ENCODE data around the gene NOTUM. TPM values are rescaled to one million over a fixed set of nuclear protein-coding genes. Genes with fewer than 3 reads are reported as not detected.

NOTUM gene
- total RNA-seq, 4 donors from 2014 or later, result not detected

- TF ChIP-seq CTCF (IDR thresholded peaks at IDR 0.05; ENCODE audit: low read depth), result no peak
Observed at GRCh38 chr17:81902653-81903414, 58.2 kb downstream of the NOTUM start.

Other genes starting within 250 kb of the NOTUM start
- 10 to 100 TPM in 3 of 4 donors, 1 to 10 TPM in 1; 4.9 to 59.5 (median 15.9) TPM for gene SLC25A10, start 248.9 kb downstream of the NOTUM start, total RNA-seq
- under 1 TPM in 1 of 4 donors, not detected in 3; 0.38 TPM for gene GCGR, start 157.0 kb downstream of the NOTUM start, total RNA-seq
- 10 to 100 TPM; 26.6 to 78.7 (median 54.8) TPM for gene MCRIP1, start 127.9 kb downstream of the NOTUM start, total RNA-seq
- not detected for gene PPP1R27, start 126.1 kb downstream of the NOTUM start, total RNA-seq
- 100 to 1,000 TPM; 289 to 508 (median 447) TPM for gene P4HB, start 100.7 kb downstream of the NOTUM start, total RNA-seq
- gene ARHGDIA, start 89.8 kb downstream of the NOTUM start, total RNA-seq, result 100 to 1,000 TPM; 116 to 235 (median 167) TPM
- 10 to 100 TPM; 25.4 to 38.8 (median 32.4) TPM for gene ALYREF, start 69.6 kb downstream of the NOTUM start, total RNA-seq
- 100 to 1,000 TPM in 3 of 4 donors, 10 to 100 TPM in 1; 88.4 to 132 (median 120) TPM for gene ANAPC11, start 69.5 kb downstream of the NOTUM start, total RNA-seq
- gene NPB, start 58.9 kb downstream of the NOTUM start, total RNA-seq, result under 1 TPM in 2 of 4 donors, not detected in 2; 0.17 to 0.22 TPM
- 100 to 1,000 TPM in 1 of 4 donors, 10 to 100 TPM in 3; 23.8 to 130 (median 39.7) TPM for gene PCYT2, start 49.8 kb downstream of the NOTUM start, total RNA-seq
- 10 to 100 TPM in 3 of 4 donors, 1 to 10 TPM in 1; 7.5 to 22.0 (median 15.5) TPM for gene SIRT7, start 43.0 kb downstream of the NOTUM start, total RNA-seq
- 10 to 100 TPM in 3 of 4 donors, 1 to 10 TPM in 1; 9.8 to 20.0 (median 15.0) TPM for gene MAFG, start 33.5 kb downstream of the NOTUM start, total RNA-seq
- 1 to 10 TPM in 2 of 4 donors, under 1 TPM in 2; 0.34 to 3.1 (median 1.5) TPM for gene PYCR1, start 23.9 kb downstream of the NOTUM start, total RNA-seq
- gene MYADML2, start 14.0 kb downstream of the NOTUM start, total RNA-seq, result not detected
- gene ASPSCR1, start 16.4 kb upstream of the NOTUM start, total RNA-seq, result 10 to 100 TPM in 3 of 4 donors, 1 to 10 TPM in 1; 8.2 to 30.1 (median 18.1) TPM
- 10 to 100 TPM; 46.0 to 74.0 (median 57.5) TPM for gene CENPX, start 61.7 kb upstream of the NOTUM start, total RNA-seq
- gene LRRC45, start 62.1 kb upstream of the NOTUM start, total RNA-seq, result 10 to 100 TPM in 2 of 4 donors, 1 to 10 TPM in 2; 1.8 to 11.7 (median 7.8) TPM
- 10 to 100 TPM in 3 of 4 donors, 1 to 10 TPM in 1; 5.2 to 28.3 (median 14.6) TPM for gene RAC3, start 70.5 kb upstream of the NOTUM start, total RNA-seq
- 100 to 1,000 TPM; 157 to 383 (median 255) TPM for gene DCXR, start 76.5 kb upstream of the NOTUM start, total RNA-seq
- gene RFNG, start 90.6 kb upstream of the NOTUM start, total RNA-seq, result 10 to 100 TPM; 22.5 to 66.9 (median 49.0) TPM
- gene GPS1, start 90.7 kb upstream of the NOTUM start, total RNA-seq, result 100 to 1,000 TPM in 1 of 4 donors, 10 to 100 TPM in 3; 42.7 to 125 (median 71.7) TPM
- gene DUS1L, start 104.6 kb upstream of the NOTUM start, total RNA-seq, result 100 to 1,000 TPM in 1 of 4 donors, 10 to 100 TPM in 3; 45.0 to 147 (median 52.3) TPM
- 1,000 to 10,000 TPM in 1 of 4 donors, 100 to 1,000 TPM in 3; 148 to 4,879 (median 378) TPM for gene FASN, start 137.0 kb upstream of the NOTUM start, total RNA-seq